WERI-Rb-1 (cell line): ENCODE results near the gene TMEM176B.

Experiments
- DNase-seq: peaks from one replicate; pipeline ENCODE4 v3.0.0-alpha.2; 2020
- H3K27ac ChIP-seq: fragments of 250-450 bp; sonication (Bioruptor Pico); 2 replicates; pipeline ENCODE4 v1.5.1; 2020; ENCODE audit warnings: mild to moderate bottlenecking, moderate library complexity
- H3K27me3 ChIP-seq: fragments of 250-450 bp; sonication (Bioruptor Pico); 2 replicates; pipeline ENCODE4 v1.5.1; 2021; ENCODE audit warnings: mild to moderate bottlenecking, low read depth, moderate library complexity; ENCODE audit not compliant: insufficient read depth, severe bottlenecking
- H3K36me3 ChIP-seq: fragments of 250-450 bp; sonication (Bioruptor Pico); 2 replicates; pipeline ENCODE4 v1.5.1; 2020; ENCODE audit warnings: mild to moderate bottlenecking, moderate library complexity
- H3K4me3 ChIP-seq: 2 replicates; pipeline ENCODE4 v1.5.1; 2011; ENCODE audit warnings: low read depth, mild to moderate bottlenecking, control low read depth, low read length
- H3K9me3 ChIP-seq: fragments of 250-450 bp; sonication (Bioruptor Pico); 2 replicates; pipeline ENCODE4 v1.5.1; 2021; ENCODE audit warnings: mild to moderate bottlenecking, moderate library complexity; ENCODE audit not compliant: severe bottlenecking
- CTCF ChIP-seq: IDR thresholded peaks from 2 replicates; pipeline ENCODE4 v1.5.1; 2011; ENCODE audit warnings: low read depth, mild to moderate bottlenecking, control low read depth, inconsistent platforms, low read length

Gene TMEM176B

GRCh38 chr7:150784120-150784736 is 15.9 kb downstream of the TMEM176B start:
- no peaks in the 10 kb centered on the region for H3K27me3 ChIP-seq
- H3K36me3 ChIP-seq = no peaks in the 10 kb centered on the region
- H3K9me3 ChIP-seq = no peaks in the 10 kb centered on the region
- no peak overlapping the region for H3K27ac ChIP-seq
- no peak for DNase-seq
- no peak overlapping the region for H3K4me3 ChIP-seq
- TF ChIP-seq CTCF = no peak

- H3K27ac ChIP-seq = no peak overlapping the region
- no peaks in the 10 kb centered on the region for H3K36me3 ChIP-seq
- TF ChIP-seq CTCF = no peak
These were observed 18.2 kb downstream of the TMEM176B start for GRCh38 chr7:150781961-150782360.

GRCh38 chr7:150781103-150781502 is 19.1 kb downstream of the TMEM176B start:
- Histone ChIP-seq H3K4me3 (no peak overlapping the region), H3K36me3 (no peaks in the 10 kb centered on the region), H3K27me3 (no peaks in the 10 kb centered on the region), H3K9me3 (no peaks in the 10 kb centered on the region), H3K27ac (no peak overlapping the region)
- TF ChIP-seq CTCF = no peak
- DNase-seq = no peak

More at GRCh38 chr7:150781961-150782360, 18.2 kb downstream of the TMEM176B start:
- H3K4me3 ChIP-seq = no peak overlapping the region
- H3K27me3 ChIP-seq = no peaks in the 10 kb centered on the region
- DNase-seq = no peak
- no peaks in the 10 kb centered on the region for H3K9me3 ChIP-seq

- Histone ChIP-seq H3K4me3 (no peak overlapping the region), H3K27ac (no peak overlapping the region), H3K9me3 (no peaks in the 10 kb centered on the region), H3K27me3 (no peaks in the 10 kb centered on the region), H3K36me3 (no peaks in the 10 kb centered on the region)
- TF ChIP-seq CTCF = no peak
- DNase-seq = no peak
These were observed 19.9 kb downstream of the TMEM176B start for GRCh38 chr7:150780292-150780691.

GRCh38 chr7:150778738-150779301 is 21.3 kb downstream of the TMEM176B start:
- TF ChIP-seq CTCF = peak; percentile 75
- no peaks in the 10 kb centered on the region for H3K36me3 ChIP-seq
- H3K27ac ChIP-seq = no peak overlapping the region
- H3K4me3 ChIP-seq = no peak overlapping the region
- DNase-seq = peak; percentile 87
- H3K27me3 ChIP-seq = no peaks in the 10 kb centered on the region
- H3K9me3 ChIP-seq = no peaks in the 10 kb centered on the region
